ENCODE data around the gene SPINT2.

Gene SPINT2

GRCh38 chr19:38291855-38292254 is 27.5 kb downstream of the SPINT2 start:
- WGBS (ENCODE audit: insufficient coverage) = 96% methylated on average over 10 of the region's 15 CpGs
- Histone ChIP-seq H3K4me1 (ENCODE audit: control extremely low read depth in 1 of 4, control insufficient read depth in 4 of 4, insufficient read depth in 4 of 4, low read length in 3 of 4) (peaks cover 0 to 8% (median 6%) of the 10 kb centered on the region in 4 experiments), H3K36me3 (ENCODE audit: control insufficient read depth in 4 of 4, insufficient read depth in 4 of 4, low read length in 3 of 4) (peaks cover 13 to 65% (median 47%) of the 10 kb centered on the region in 4 experiments), H3K27ac (ENCODE audit: insufficient read depth in 1 of 2, low read depth in 1 of 2, low read length in 2 of 2, poor library complexity in 1 of 2, severe bottlenecking in 2 of 2) (no peak overlapping the region), H3K27me3 (replicated peaks in 2 of 5; ENCODE audit: control insufficient read depth in 4 of 5, insufficient read depth in 5 of 5, low read length in 4 of 5) (no peaks in the 10 kb centered on the region), H3K4me3 (ENCODE audit: control insufficient read depth in 1 of 7, extremely low read depth in 1 of 7, insufficient read depth in 4 of 7, low read depth in 2 of 7, low read length in 6 of 7) (no peak overlapping the region), H3K9me3 (ENCODE audit: control extremely low read depth in 1 of 5, control insufficient read depth in 4 of 5, insufficient read depth in 2 of 5, low read depth in 1 of 5, low read length in 4 of 5) (no peaks in the 10 kb centered on the region)
- DNase-seq = no peak
- POLR2A ChIA-PET = no interaction called here
- CTCF ChIA-PET = interaction anchor here (1.5 kb wide), 1 partner anchor 47 kb away, joined by 3 read pairs; no protein-coding TSS in a partner anchor

GRCh38 chr19:38293281-38293680 is 28.9 kb downstream of the SPINT2 start:
- CTCF ChIA-PET = no interaction called here
- Histone ChIP-seq H3K4me3 (ENCODE audit: control insufficient read depth in 1 of 7, extremely low read depth in 1 of 7, insufficient read depth in 4 of 7, low read depth in 2 of 7, low read length in 6 of 7) (no peak overlapping the region), H3K4me1 (ENCODE audit: control extremely low read depth in 1 of 4, control insufficient read depth in 4 of 4, insufficient read depth in 4 of 4, low read length in 3 of 4) (no peaks in the 10 kb centered on the region), H3K27ac (ENCODE audit: insufficient read depth in 1 of 2, low read depth in 1 of 2, low read length in 2 of 2, poor library complexity in 1 of 2, severe bottlenecking in 2 of 2) (no peak overlapping the region), H3K27me3 (replicated peaks in 2 of 5; ENCODE audit: control insufficient read depth in 4 of 5, insufficient read depth in 5 of 5, low read length in 4 of 5) (no peaks in the 10 kb centered on the region), H3K9me3 (ENCODE audit: control extremely low read depth in 1 of 5, control insufficient read depth in 4 of 5, insufficient read depth in 2 of 5, low read depth in 1 of 5, low read length in 4 of 5) (no peaks in the 10 kb centered on the region), H3K36me3 (ENCODE audit: control insufficient read depth in 4 of 4, insufficient read depth in 4 of 4, low read length in 3 of 4) (peaks cover 12 to 55% (median 43%) of the 10 kb centered on the region in 4 experiments)
- no peak for DNase-seq
- 99% methylated on average over 9 of the region's 9 CpGs for WGBS (ENCODE audit: insufficient coverage)
- POLR2A ChIA-PET = no interaction called here

DNA sequence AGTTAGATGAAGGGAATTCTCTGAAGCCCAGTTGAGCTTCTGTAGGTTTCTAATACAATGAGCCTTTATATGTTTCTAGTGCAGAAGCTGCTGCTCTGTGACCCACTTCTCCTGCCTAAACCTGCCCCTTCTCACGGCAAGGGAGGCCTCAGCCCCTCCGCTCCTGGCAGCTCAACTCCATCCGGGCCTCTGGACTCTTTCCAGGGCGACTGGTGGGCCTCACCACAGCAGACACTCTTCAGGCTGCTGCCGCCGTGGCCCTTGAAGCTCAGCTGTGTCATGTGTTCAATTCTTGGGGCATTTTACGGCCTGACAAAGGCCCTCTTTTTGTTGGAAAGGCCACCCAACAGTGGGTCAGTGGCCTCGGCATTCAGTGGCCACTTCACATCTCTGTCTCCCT is 29.7 kb downstream of the SPINT2 start:
- CTCF ChIA-PET = interaction anchor here (0.7 kb wide), 1 partner anchor 11 kb away, joined by 3 read pairs; no protein-coding TSS in a partner anchor
- peaks cover 8 to 50% (median 37%) of the 10 kb centered on the region in 4 experiments for H3K36me3 ChIP-seq (ENCODE audit: control insufficient read depth in 4 of 4, insufficient read depth in 4 of 4, low read length in 3 of 4)
- no peak for DNase-seq
- H3K27ac ChIP-seq (ENCODE audit: insufficient read depth in 1 of 2, low read depth in 1 of 2, low read length in 2 of 2, poor library complexity in 1 of 2, severe bottlenecking in 2 of 2) = no peak overlapping the region
- POLR2A ChIA-PET = no interaction called here
- no peaks in the 10 kb centered on the region for H3K9me3 ChIP-seq (ENCODE audit: control extremely low read depth in 1 of 5, control insufficient read depth in 4 of 5, insufficient read depth in 2 of 5, low read depth in 1 of 5, low read length in 4 of 5)
- no peak overlapping the region for H3K4me3 ChIP-seq (ENCODE audit: control insufficient read depth in 1 of 7, extremely low read depth in 1 of 7, insufficient read depth in 4 of 7, low read depth in 2 of 7, low read length in 6 of 7)
- H3K27me3 ChIP-seq (replicated peaks in 2 of 5; ENCODE audit: control insufficient read depth in 4 of 5, insufficient read depth in 5 of 5, low read length in 4 of 5) = no peaks in the 10 kb centered on the region
- WGBS (ENCODE audit: insufficient coverage) = 95% methylated on average over 7 of the region's 8 CpGs
- no peaks in the 10 kb centered on the region for H3K4me1 ChIP-seq (ENCODE audit: control extremely low read depth in 1 of 4, control insufficient read depth in 4 of 4, insufficient read depth in 4 of 4, low read length in 3 of 4)

GRCh38 chr19:38298821-38299680 is 34.7 kb downstream of the SPINT2 start:
- H3K27ac ChIP-seq (ENCODE audit: insufficient read depth in 1 of 2, low read depth in 1 of 2, low read length in 2 of 2, poor library complexity in 1 of 2, severe bottlenecking in 2 of 2) = no peak overlapping the region
- peaks cover 0 to 1% (median 0%) of the 10 kb centered on the region in 5 experiments for H3K9me3 ChIP-seq (ENCODE audit: control extremely low read depth in 1 of 5, control insufficient read depth in 4 of 5, insufficient read depth in 2 of 5, low read depth in 1 of 5, low read length in 4 of 5)
- 89% methylated on average over 9 of the region's 11 CpGs for WGBS (ENCODE audit: insufficient coverage)
- peaks cover 0 to 7% (median 6%) of the 10 kb centered on the region in 4 experiments for H3K4me1 ChIP-seq (ENCODE audit: control extremely low read depth in 1 of 4, control insufficient read depth in 4 of 4, insufficient read depth in 4 of 4, low read length in 3 of 4)
- no peaks in the 10 kb centered on the region for H3K27me3 ChIP-seq (replicated peaks in 2 of 5; ENCODE audit: control insufficient read depth in 4 of 5, insufficient read depth in 5 of 5, low read length in 4 of 5)
- H3K36me3 ChIP-seq (ENCODE audit: control insufficient read depth in 4 of 4, insufficient read depth in 4 of 4, low read length in 3 of 4) = peaks cover 0 to 8% (median 3%) of the 10 kb centered on the region in 4 experiments
- CTCF ChIA-PET = interaction anchor here (1.0 kb wide), 1 partner anchor 11 kb away, joined by 3 read pairs; no protein-coding TSS in a partner anchor
- H3K4me3 ChIP-seq (ENCODE audit: control insufficient read depth in 1 of 7, extremely low read depth in 1 of 7, insufficient read depth in 4 of 7, low read depth in 2 of 7, low read length in 6 of 7) = no peak overlapping the region
- no peak for DNase-seq
- POLR2A ChIA-PET = no interaction called here

DNA sequence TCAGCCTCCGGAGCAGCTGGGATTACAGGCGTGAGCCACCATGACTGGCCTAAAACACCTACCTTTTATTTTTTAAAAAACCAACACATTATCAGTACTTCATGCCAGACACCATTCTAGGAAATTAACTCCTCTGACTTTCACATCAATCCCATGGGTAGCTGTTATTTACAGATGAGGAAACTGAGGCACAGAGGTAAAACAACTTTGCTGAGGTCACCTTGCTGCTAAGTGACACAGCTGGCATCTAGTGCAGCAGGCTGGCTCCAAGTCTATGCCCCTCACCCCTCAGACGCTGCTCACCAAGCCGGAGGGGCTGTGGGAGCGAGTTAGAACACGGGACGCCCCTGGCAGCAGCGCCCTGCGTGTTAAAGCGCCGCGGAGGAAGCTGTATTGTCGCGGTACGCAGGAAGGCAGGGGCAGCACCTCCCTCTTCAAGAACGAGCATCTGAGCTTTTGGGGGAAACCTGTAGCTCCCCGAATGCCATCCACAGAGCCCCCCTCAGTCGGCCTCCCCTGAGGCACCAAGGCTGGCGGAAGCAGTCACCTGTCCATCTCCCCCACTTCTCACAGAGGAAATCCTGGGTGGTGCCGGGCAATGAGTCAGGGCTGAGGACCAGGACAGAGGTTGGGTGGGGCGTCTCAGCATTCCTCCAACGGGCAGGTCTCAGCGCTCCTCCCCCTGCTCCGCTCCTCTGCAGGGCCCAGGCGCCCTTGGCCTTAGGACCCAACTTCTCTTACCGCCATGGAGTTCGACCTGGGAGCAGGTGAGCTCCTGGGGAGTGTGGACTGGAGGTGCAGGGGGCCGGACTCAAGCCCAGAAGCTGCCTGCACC is 39.4 kb downstream of the SPINT2 start, which contains the start of gene C19orf33:
TSS of gene C19orf33 (plus strand) at position 735 of the 835 bp plus-strand sequence. CDS start at position 746, 11 bp downstream.
- Histone ChIP-seq H3K4me3 (ENCODE audit: control insufficient read depth in 1 of 7, extremely low read depth in 1 of 7, insufficient read depth in 4 of 7, low read depth in 2 of 7, low read length in 6 of 7) (peak within 1 kb of the TSS in 4 of 7 experiments; percentile 25 to 71 (median 48)), H3K27me3 (replicated peaks in 2 of 5; ENCODE audit: control insufficient read depth in 4 of 5, insufficient read depth in 5 of 5, low read length in 4 of 5) (no peaks in the 10 kb centered on the region), H3K27ac (ENCODE audit: insufficient read depth in 1 of 2, low read depth in 1 of 2, low read length in 2 of 2, poor library complexity in 1 of 2, severe bottlenecking in 2 of 2) (no peak within 1 kb of the TSS), H3K4me1 (ENCODE audit: control extremely low read depth in 1 of 4, control insufficient read depth in 4 of 4, insufficient read depth in 4 of 4, low read length in 3 of 4) (peaks cover 0 to 10% (median 8%) of the 10 kb centered on the region in 4 experiments), H3K9me3 (ENCODE audit: control extremely low read depth in 1 of 5, control insufficient read depth in 4 of 5, insufficient read depth in 2 of 5, low read depth in 1 of 5, low read length in 4 of 5) (peaks cover 0 to 1% (median 0%) of the 10 kb centered on the region in 5 experiments), H3K36me3 (ENCODE audit: control insufficient read depth in 4 of 4, insufficient read depth in 4 of 4, low read length in 3 of 4) (peaks cover 0 to 29% (median 14%) of the 10 kb centered on the region in 4 experiments)
- peak in 2 of 3 donors; percentile 22 to 46 for DNase-seq
- POLR2A ChIA-PET = no interaction called here
- 12% methylated on average over 21 of the region's 28 CpGs for WGBS (ENCODE audit: insufficient coverage)
- CTCF ChIA-PET = interaction anchor here (1.2 kb wide), 1 partner anchor 13 kb away, joined by 4 read pairs; no protein-coding TSS in a partner anchor

GRCh38 chr19:38304352-38304865 is 40.0 kb downstream of the SPINT2 start:
- Histone ChIP-seq H3K36me3 (ENCODE audit: control insufficient read depth in 4 of 4, insufficient read depth in 4 of 4, low read length in 3 of 4) (peaks cover 0 to 36% (median 17%) of the 10 kb centered on the region in 4 experiments), H3K9me3 (ENCODE audit: control extremely low read depth in 1 of 5, control insufficient read depth in 4 of 5, insufficient read depth in 2 of 5, low read depth in 1 of 5, low read length in 4 of 5) (peaks cover 0 to 1% (median 0%) of the 10 kb centered on the region in 5 experiments), H3K4me1 (ENCODE audit: control extremely low read depth in 1 of 4, control insufficient read depth in 4 of 4, insufficient read depth in 4 of 4, low read length in 3 of 4) (peaks cover 0 to 10% (median 8%) of the 10 kb centered on the region in 4 experiments), H3K4me3 (ENCODE audit: control insufficient read depth in 1 of 7, extremely low read depth in 1 of 7, insufficient read depth in 4 of 7, low read depth in 2 of 7, low read length in 6 of 7) (no peak overlapping the region), H3K27ac (ENCODE audit: insufficient read depth in 1 of 2, low read depth in 1 of 2, low read length in 2 of 2, poor library complexity in 1 of 2, severe bottlenecking in 2 of 2) (no peak overlapping the region), H3K27me3 (replicated peaks in 2 of 5; ENCODE audit: control insufficient read depth in 4 of 5, insufficient read depth in 5 of 5, low read length in 4 of 5) (no peaks in the 10 kb centered on the region)
- POLR2A ChIA-PET = no interaction called here
- no peak for DNase-seq
- CTCF ChIA-PET = no interaction called here
- 89% methylated on average over 21 of the region's 27 CpGs for WGBS (ENCODE audit: insufficient coverage)

Data from common myeloid progenitor, CD34-positive (primary cell).